ENCODE data around the gene TRIM43B.
"Not testable (repeated sequence)": the region's sequence is repeated elsewhere in the genome, so short reads cannot be mapped to it uniquely, and the experiment has no call there.

Gene TRIM43B

GRCh38 chr2:95484654-95485053, at the start of gene TRIM43B:
Gene TRIM43B, minus strand, starts transcription at chr2:95484754. Its CDS starts 2,040 bp downstream, at chr2:95482714.
- not testable (repeated sequence) for DNase-seq

GRCh38 chr2:95531254-95531771, 46.8 kb upstream of the TRIM43B start:
- no peak for DNase-seq

- no peak for DNase-seq
These were observed 46.2 kb upstream of the TRIM43B start for GRCh38 chr2:95530734-95531133.

GRCh38 chr2:95526360-95527341, 42.1 kb upstream of the TRIM43B start:
- DNase-seq: peak; percentile 86

- DNase-seq: no peak
These were observed 40.9 kb upstream of the TRIM43B start for GRCh38 chr2:95525294-95526035.

GRCh38 chr2:95524195-95524594, 39.6 kb upstream of the TRIM43B start:
- no peak for DNase-seq

GRCh38 chr2:95514718-95515117, 30.2 kb upstream of the TRIM43B start:
- no peak for DNase-seq

- DNase-seq: not testable (repeated sequence)
These were observed 29.7 kb upstream of the TRIM43B start for GRCh38 chr2:95514226-95514625.

GRCh38 chr2:95509408-95509807, 24.9 kb upstream of the TRIM43B start:
- no peak for DNase-seq

- DNase-seq: no peak
These were observed 20.7 kb upstream of the TRIM43B start for GRCh38 chr2:95505222-95505621.

- DNase-seq: no peak
These were observed 16.3 kb upstream of the TRIM43B start for GRCh38 chr2:95500854-95501253.

- not testable (repeated sequence) for DNase-seq
These were observed 7.5 kb upstream of the TRIM43B start for GRCh38 chr2:95492076-95492475.

- not testable (repeated sequence) for DNase-seq
These were observed 9.5 kb downstream of the TRIM43B start for GRCh38 chr2:95475025-95475424.

- not testable (repeated sequence) for DNase-seq
These were observed 16.6 kb downstream of the TRIM43B start for GRCh38 chr2:95467984-95468383.

GRCh38 chr2:95466572-95466971, 18.0 kb downstream of the TRIM43B start:
- DNase-seq: not testable (repeated sequence)

GRCh38 chr2:95463292-95463691, 21.3 kb downstream of the TRIM43B start:
- not testable (repeated sequence) for DNase-seq

- not testable (repeated sequence) for DNase-seq
These were observed 39.2 kb downstream of the TRIM43B start for GRCh38 chr2:95445317-95445716.

GRCh38 chr2:95442474-95443099, 42.0 kb downstream of the TRIM43B start:
- DNase-seq: not testable (repeated sequence)

- DNase-seq: not testable (repeated sequence)
These were observed 48.7 kb downstream of the TRIM43B start for GRCh38 chr2:95435872-95436209.

- DNase-seq: not testable (repeated sequence)
These were observed 49.2 kb downstream of the TRIM43B start for GRCh38 chr2:95435162-95435871.

GRCh38 chr2:95434507-95435076, 50.0 kb downstream of the TRIM43B start:
- DNase-seq: not testable (repeated sequence)

GRCh38 chr2:95433973-95434372, 50.6 kb downstream of the TRIM43B start:
- DNase-seq: not testable (repeated sequence)
